Activated T-cell treated with anti-CD3 and anti-CD28 coated beads, Interleukin-2, amount 50 U/mL, for 1 hour (primary cell): Measurements from ENCODE around the gene ERICH3.

ENCODE experiments used
- DNase-seq: peaks from one replicate; pipeline ENCODE4 v3.0.0-alpha.2; 2020

ERICH3 gene, protein sequence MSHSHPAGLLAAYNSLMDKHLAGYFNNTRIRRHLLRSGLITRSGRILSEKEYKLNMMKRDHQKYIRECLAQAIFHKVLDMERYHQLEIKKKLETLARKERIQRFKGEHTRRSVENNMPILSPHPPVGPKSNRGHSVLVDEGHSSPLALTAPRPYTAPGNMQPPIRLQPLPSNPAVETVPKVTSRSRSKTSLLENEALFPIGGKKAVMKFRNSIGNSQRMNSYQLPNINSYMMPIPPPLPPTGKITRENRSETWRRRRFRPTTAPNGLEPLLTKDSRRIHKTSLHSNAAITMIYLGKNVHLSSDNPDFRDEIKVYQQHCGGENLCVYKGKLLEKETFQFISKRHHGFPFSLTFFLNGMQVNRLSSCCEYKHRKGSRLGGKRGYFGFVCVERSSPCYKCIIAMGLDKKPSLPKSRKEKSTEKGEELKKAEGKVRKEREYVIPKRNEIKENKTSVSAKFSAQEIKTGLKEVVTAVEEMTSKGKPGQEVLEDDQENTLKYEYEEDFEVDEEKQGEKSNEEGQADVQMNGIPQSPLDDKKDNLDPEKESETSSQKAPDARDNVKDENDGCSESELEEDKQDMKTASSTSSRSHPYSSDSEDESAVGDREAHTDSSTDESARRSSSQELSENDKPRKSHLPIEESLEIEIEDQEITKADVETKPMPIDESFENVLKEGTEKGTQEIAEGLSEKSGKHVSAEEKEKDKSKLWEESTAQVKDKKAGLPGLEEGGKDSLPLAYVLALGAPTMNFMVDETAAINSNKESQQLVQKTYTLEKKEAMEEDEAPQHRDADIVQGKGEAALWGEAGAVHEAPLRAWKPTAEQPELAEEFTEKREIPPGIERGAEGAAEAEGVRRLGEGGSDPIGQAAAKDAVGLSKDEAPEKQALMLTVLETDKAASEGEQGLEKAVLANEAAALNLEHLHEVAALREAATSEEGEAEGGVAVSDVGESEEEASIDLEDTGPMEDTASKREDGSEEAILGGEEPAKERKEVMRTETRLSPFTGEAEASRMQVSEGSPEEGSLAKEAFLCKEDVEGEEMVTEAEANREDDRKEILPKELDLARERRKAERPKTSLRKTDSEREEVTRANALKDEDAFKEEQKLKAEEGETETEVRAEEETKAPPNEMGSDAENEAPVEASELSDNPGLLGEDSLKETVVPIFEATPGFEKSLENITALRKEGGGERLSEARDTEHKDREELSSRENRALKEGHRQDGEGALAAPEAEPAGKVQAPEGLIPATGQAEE (N-terminal part only)

DNA sequence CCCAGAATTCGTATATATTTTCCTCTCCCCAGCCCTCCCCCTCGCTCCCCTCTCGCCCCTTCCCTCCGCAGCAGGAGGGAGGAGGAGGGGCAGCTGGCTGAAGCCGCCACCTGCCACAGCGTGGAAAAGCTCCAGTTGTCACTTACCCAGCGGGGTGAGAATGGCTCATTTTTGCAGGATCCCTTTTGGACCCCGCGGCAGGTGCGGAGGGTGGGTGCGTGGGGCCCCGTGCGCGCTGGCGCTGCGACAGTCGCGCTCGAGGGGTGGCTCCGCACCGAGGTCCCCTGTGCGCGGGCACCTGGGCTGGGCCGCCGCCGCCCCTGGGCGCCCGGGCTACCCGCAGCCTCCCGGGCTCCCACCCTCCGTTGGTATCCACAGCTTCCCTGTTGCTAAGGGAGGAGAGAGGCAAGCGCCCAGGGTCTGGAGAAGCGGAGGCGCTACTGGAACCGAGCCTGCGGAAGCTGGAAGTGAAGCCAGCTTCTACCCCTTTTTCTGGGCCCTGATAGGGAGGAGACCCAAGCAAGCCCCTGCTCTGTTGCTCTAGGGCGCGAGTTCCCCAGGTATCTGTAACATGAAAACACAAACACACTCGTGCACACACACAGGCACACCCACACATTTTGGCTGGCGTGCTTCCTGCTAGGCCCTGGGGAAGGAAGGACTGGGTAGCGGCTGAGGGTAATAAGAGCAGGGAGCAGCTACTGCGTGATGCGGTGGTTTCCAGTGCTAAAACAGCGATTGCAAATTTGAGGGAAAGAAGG, at the start of gene ERICH3:
TSS of gene ERICH3 (minus strand) at position 442 of the 761 bp plus-strand sequence. CDS start at position 169, 273 bp downstream.
- DNase-seq = no peak

DNA sequence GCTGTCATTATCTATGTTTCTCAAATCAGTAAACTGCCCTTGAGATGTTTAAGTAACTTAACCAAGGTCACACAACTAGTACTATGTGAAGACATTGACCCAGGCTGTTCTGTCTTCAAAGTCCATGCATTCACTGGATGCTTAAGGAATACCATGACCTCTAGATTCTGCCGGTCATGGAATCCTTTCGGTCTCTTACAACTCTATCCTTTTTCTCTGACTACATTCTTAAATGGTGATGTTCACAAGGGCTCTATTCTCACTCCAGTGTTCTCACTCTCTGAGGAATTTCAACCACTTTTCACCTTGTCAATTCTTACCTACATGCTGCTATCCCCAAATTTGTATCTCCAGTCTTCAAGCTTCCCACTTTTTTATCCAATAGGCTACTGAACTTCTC, 44.0 kb upstream of the ERICH3 start:
- no peak for DNase-seq

DNA sequence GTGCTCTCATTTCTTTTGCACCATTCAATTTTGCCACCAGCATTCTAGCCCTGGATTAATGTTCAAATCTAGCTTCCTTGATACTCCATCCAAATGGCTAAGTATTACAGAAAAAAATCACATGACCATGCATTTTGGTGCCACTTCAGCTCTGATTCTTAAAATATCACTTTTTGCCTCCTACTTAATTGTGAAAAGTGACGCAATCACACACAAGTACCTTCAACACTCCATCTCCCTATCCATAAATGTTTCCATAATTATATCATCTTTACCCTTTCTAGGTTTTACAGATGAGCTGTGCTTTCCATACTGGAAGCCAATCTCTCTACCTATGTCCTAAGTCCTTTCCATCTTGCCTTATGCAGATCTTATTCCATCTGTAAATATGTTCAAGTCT, 43.2 kb upstream of the ERICH3 start:
- DNase-seq = no peak

DNA sequence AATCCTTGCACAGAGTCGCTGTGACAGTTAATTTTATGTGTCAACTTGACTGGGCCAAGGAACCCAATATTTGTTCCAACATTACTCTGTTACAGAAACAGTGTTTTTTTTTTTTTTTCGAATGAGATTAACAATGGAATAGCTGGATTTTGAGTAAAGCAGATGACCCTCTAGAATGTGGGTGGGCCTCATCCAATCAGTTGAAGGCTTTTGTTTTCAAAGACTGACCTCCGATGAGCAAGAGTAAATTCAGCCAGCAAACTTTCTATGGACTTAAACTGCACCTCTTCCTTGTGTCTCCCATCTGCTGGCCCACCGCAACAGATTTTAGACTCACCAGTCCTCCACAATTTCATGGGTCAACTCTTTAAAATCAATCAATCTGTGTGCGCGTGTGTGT, 42.2 kb upstream of the ERICH3 start:
- no peak for DNase-seq

DNA sequence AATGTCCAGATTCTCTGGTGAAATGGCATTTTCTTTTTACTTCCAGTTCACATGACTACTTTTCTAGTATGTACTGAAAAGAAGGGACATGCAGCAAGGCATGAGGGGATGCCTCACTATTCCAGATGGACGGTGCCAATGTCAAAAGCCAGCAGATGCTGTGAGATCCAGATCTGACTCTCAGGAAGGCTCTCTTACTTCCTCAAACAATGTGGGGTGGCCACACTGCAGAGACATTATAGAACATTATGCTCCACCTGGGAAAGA, 41.6 kb upstream of the ERICH3 start:
- no peak for DNase-seq

DNA sequence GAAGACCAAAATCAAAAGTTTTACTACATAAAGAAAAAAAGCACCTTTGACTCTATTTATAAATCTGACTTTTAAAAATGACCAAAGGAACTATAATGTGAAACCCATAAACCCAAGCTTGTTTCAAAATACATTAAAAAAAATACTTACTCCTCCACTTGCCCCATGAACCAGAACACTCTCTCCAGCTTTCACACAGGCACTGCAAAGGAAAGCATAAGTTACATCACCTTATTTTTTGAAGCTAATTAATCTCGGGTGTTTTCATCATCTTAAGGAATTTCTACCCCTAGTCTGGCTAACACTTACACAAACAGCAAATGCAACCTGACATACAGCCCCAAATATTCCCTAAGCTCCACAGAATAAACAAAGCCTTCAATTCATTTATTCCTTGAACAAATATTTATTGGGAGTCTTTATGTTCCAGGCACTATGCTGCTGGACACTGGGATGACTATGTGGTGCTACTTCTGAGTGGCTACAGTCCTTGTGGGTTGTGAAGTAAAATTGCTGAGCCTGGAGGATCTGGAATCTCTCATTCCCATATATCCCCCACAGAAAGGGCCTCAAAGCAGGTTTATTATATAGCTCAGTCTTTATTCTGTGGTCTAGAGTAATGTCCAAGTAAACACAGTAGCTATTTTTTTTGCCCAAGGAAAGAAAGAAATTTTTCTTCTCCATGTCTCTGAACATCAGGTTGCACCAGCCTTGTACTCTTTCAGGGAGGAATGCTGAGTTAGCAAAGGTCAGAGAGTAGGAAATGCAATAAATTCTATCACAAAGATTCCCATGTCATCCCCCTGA, 41.0 kb upstream of the ERICH3 start:
- DNase-seq = no peak

DNA sequence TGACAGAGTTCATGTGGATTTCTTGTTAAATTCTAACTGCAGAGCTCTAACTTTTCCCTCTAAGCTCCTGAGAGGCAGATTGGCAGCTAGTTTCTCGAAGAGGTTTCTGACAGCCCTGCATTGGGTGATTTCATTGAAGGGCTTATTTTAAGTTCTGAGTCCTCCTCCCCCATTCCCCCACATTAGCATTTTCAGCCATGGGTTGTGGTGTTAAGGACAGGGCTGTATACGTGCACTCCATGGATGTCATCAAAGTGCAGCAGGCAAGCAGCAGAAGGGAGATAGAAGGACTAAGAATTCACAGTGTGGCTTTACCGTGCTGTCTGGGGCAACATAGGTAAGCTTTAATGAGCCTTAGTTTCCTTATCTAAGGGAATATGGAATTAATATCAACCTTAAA, 40.3 kb upstream of the ERICH3 start:
- no peak for DNase-seq

DNA sequence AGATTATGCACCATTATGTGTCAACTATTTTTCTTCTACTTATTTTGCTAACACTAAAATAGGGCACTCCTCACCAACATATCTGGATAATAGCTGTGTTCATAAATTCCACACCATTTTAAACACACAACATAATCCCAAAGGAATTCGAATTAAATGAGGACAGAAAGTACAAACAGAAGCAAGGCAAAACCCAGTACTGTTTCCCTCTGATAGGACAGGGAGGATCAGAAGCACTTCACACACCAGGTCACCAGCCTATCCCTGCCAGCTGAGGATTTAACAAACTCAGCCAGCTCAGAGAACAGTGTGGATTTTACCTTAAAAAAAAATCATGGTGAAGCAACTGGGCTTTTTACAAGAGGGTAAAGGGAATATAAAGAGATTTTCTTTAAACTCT, 39.3 kb upstream of the ERICH3 start:
- no peak for DNase-seq

DNA sequence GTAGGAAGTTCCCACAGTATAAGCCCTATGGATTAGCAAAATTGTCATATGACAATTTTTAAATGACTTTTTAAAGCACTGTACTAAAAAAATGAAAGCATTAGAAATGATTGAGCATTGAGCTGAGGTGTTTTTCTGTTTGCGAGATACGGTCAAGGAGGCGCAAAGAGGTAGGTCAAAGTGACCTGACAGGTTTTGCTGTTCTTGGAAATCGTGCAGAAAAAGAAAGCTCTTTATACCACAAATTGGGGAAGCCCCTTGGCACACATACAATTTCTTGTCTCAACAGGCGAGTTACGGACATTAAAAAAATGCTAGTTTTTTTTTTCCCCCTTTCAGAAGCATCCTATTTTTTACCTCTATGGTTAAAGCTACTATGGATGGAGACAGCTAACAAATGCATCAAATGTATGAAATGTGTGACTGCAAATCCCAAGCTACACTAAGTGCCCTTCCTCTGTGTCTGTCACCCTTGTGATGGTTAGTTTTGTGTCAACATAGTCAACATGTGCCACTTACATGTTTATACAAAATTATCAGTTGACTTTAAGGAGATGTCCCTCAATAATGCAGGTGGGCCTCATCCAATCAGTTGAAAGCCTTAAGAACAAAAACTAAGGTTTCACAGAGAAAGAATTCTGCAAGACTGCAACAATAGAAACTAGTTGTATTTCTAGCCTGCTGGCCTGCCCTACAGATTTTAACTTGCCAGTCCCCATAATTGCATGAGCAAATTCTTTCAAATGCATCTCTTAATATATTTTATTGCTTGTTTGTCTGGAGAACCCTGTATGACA, 30.0 kb upstream of the ERICH3 start:
- no peak for DNase-seq

DNA sequence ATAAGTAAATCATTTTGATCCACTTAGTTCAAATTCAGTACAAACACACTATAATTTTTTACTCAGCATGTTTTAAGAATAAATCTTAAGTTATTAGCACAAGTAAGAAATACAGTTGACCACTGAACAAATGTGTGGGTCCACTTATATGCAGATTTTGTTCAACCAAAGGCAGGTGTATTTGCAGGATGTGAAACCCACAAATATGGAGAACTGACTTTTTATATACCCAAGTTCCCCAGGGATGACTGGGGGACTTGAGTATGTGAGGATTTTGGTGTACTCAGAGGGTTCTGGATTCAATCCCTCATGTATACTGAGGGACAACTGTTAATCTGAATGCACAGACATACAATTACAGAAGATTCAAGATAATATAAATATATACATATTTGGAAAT, 25.7 kb upstream of the ERICH3 start:
- DNase-seq = no peak

DNA sequence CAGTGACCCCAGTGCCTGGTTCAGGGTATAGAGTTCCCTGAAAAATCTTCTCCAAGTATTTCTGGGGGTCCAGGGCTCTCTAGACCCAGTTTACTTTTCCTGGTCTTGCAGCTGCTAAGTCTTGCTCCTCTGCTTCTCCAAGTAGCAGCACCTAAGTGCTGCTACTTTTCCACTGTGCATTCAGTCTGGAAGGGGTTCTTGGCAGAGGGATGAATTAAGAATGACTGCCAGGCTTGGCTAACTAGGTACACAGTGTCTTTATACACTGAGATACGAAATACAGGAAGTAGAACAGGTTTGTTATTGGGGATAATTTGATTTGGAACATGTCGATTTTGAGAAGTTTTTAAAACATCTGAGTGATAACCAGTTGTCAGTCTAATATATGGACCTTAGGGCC, 24.2 kb upstream of the ERICH3 start:
- no peak for DNase-seq

DNA sequence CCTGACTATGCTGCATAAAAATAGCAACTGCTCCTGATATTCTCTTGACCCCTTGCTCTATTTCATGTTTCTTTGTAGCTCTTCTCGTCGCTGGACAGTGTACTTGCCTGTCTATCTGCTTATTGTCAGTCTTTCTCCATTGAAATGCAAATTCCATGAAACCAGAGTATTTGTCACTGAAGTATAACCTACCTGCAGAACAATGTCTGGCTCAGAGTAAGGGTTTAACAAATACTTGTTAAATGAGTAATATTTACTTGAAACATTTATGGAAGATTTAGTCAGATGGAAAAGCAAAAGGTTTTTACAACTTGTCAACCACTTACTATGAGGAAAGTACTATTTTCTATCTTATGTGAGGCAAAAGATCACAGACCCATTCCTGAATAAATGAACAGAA, 19.9 kb upstream of the ERICH3 start:
- DNase-seq = no peak

DNA sequence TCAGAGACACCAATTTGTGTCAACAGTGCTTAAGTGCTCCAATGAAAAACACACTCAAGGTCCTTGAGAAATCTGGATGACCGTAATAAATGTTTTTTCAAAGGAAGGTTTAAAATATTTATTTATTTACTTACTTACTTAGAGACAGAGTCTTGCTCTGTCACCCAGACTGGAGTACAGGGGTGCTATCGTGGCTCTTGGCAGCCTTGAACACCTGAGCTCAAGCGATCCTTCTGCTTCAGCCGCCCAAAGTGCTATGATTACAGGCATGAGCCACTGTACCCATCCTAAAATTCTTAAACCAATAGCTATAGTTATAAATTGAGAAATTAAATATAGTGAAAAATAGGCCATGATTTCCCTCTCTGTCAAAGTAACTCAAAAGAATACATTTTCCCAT, 17.3 kb upstream of the ERICH3 start:
- DNase-seq = no peak

DNA sequence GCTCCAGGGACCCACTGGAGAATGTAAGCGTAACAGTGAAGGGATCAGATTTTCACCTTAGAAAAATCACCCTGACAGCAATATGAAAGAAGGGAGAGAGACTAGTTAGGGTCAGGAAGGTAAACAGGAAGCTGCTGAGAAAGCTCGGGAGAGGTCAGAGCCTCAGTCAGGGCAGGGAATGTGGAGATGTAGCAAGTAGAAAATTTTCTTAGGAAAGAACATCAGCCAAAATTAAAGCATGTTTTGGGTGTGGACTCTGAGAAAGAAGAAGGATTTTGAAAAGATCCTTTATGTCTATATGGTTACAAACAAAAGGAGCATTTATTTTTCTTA, 16.7 kb upstream of the ERICH3 start:
- no peak for DNase-seq

DNA sequence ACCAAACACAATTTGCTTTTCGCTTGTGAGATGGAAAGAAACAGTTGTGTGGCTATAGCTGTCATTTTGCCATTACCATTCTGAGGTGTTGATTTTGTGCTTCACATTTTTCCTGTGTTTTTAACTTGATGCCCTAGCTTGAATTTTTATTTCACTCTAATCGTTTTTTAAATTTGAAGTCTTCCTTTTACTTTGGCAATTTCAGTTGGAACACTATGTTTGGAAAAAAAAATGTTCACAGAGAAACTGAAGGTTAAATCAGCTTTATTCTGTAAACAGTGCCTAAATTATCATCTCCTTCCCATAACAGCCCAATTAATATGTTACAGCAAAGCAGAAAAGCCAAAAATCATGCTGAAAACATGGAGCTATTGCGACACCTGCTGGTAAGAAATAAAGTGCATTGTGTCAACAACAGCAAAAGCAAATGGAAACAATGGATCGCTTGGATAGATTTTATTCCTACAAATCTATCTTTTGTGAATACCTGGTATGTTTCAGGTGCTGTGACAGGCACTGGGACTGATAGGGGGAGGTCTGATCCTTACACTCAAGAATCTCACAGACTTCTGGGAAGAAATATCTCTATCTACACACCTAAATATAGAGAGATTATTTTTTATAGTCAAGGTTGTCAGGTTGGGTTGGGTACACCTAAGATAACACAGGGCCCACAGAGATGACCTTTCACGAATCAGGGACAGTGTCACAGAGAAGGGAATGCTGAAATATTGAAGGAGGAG, 16.2 kb upstream of the ERICH3 start:
- DNase-seq = no peak

DNA sequence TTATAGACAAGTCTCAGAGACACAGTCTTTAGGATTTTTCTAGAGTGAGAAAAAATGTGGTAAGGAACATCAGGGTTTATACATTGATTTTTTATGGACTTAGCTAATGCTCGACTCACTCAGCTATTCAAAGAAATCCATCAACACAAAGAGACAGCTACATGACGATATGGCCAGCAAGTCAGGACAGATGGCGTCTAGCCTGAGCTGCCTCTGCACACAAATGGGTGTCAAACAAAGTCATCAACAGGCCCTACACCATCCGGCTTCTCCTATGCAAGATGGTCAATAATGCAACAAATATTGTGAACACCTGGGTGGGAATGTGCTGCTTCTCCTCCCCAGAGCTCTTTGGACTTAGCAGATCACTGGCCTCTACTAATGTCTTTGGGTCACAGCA, 13.3 kb upstream of the ERICH3 start:
- DNase-seq = no peak

DNA sequence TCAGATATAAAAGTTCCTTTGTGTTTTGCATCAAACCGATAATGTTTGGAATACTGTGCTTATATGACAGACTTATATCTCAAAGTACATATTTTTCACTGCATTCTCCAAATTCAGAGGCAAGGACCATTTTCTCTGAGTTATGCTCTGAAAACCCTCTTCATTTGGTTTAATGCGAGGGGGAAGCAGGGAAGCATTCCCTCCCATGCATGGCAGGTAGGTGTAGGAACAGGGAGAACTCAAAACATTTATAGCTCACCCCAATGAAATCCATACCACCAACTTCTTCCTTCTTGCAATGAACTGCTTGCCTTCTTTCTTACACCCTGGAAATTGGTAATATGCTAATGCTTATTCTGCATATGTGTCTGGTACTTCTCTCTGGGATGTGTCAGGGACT, 10.7 kb upstream of the ERICH3 start:
- no peak for DNase-seq

DNA sequence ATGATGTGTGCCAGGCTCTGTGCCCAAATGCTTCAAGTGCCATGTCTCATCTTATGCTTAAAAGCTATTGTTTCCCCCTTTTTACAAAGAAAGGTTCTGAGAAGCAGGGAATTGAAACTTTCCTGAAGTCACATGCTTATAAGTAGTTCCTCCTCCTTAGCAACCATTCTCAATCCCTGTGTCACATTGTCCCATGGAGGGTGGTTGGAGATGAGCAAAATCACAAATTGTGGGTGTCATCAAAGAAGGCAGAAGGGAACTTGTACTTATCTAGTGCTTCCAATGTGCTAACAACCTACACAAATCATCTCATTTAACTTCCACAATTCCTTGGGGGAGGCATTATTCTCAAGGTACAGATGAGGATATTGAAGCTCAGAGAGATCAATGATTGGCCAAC, 10.1 kb upstream of the ERICH3 start:
- DNase-seq = no peak

DNA sequence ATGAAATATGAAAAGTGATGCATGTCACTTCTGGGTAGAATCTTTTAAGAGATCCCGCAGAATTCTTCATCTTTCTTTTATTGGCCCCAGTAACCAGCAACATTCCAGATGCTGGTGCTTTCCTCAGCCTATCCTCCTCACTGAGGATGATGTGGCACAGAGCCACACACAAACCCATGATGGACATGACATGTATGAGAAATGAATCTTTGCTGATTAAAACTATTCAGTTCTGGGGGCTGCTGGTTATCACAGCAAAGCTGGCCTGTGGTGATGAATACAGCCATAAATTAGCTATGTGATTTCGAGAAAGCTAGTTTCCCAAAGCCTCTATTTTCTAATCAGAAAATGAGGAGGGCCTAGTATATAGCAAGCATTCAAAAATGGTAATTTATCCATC, 8.3 kb upstream of the ERICH3 start:
- no peak for DNase-seq

DNA sequence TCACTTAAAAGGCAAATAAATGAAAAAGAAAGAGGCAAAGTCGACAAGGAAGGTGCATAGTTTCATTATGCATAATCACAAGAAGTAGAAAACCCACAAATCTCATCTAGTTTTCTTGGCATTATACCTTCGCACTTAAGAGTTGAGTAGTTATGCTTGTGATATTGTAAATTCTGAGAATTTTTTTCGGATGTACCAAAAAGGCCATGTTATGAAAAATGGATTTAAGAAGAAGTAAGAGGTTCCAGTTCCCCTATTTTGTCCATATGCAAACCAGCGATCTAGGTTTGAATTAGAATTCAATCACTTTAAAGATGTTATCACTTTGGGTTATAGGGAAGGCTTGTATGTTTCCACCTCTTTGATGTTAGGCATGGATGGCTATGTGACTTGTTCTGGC, 7.9 kb upstream of the ERICH3 start:
- DNase-seq = no peak

DNA sequence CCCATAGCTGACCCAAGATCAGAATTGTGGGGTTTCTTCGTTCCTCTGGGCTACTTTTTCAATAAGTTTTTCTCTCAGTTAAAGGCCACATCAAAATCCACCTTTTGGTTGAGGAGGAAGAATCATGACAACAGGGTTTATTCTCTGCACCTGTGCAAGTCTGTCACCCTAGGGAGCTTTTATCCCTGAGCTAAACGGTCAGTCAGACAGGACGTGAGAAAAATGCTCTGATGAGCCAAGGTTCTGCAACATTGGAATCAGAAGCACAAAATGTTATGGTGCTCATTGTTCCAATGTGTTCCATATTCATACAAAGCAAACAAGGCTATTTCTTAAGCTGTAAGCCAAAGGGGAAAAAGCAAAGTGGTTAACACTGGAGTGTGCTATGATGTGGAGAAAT, 7.4 kb upstream of the ERICH3 start:
- DNase-seq = no peak
